ENCODE data around the gene TOMM34.

GRCh38 chr20:44961870-44962267, 1.7 kb upstream of the TOMM34 start:
- no peak for TF ChIP-seq CEBPB (IDR thresholded peaks at IDR 0.05)
- TF ChIP-seq ZC3H11A (IDR thresholded peaks at IDR 0.05): no peak
- no peak for TF ChIP-seq CTCF (IDR thresholded peaks at IDR 0.05)
- no peak for TF ChIP-seq NR3C1 (IDR thresholded peaks at IDR 0.05)
- no peak for TF ChIP-seq HMGXB4 (CRISPR knock-in tag; IDR thresholded peaks at IDR 0.05; ENCODE audit: borderline replicate concordance)
- TF ChIP-seq FOSB (CRISPR knock-in tag; IDR thresholded peaks at IDR 0.05): no peak
- TF ChIP-seq PHF8 (IDR thresholded peaks at IDR 0.05; ENCODE audit: borderline replicate concordance, low read depth): no peak
- no peak for TF ChIP-seq MAZ (IDR thresholded peaks at IDR 0.05; ENCODE audit: borderline replicate concordance, low read depth, low read length)
- no peak for TF ChIP-seq MAX (IDR thresholded peaks at IDR 0.05)
- TF ChIP-seq EP300 (IDR thresholded peaks at IDR 0.05): no peak
- no peak for TF ChIP-seq POLR2A (IDR thresholded peaks at IDR 0.05; ENCODE audit: low read length)
- TF ChIP-seq RCOR1 (IDR thresholded peaks at IDR 0.05; ENCODE audit: low read depth, low read length): no peak
- TF ChIP-seq EHMT2 (IDR thresholded peaks at IDR 0.05; ENCODE audit: low read depth): no peak
- no peak for TF ChIP-seq GATA3 (IDR thresholded peaks at IDR 0.05; ENCODE audit: borderline replicate concordance)

Data from A549 (cell line).